ENCODE measurements around the gene FAM89B. TPM values are rescaled to one million over a fixed set of nuclear protein-coding genes. Genes with fewer than 3 reads are reported as not detected.
"Not testable (repeated sequence)": the region's sequence is repeated elsewhere in the genome, so short reads cannot be mapped to it uniquely, and the experiment has no call there.

FAM89B gene
- total RNA-seq, 6 donors from 2014 or later: 27.9 to 65.8 (median 45.3) TPM

GRCh38 chr11:65562020-65562419, 10.3 kb upstream of the FAM89B start:
- DNase-seq (no peak), ATAC-seq (ENCODE audit: low FRiP score in 2 of 2) (no peak)
- no peak for TF ChIP-seq CTCF (IDR thresholded peaks at IDR 0.05)
- no peak for TF ChIP-seq EP300 (IDR thresholded peaks at IDR 0.05)
- no peak for TF ChIP-seq POLR2A (IDR thresholded peaks at IDR 0.05)
- TF ChIP-seq POLR2AphosphoS5 (IDR thresholded peaks at IDR 0.05): no peak
- Histone ChIP-seq H3K4me3 (no peak overlapping the region), H3K36me3 (no peaks in the 10 kb centered on the region), H3K9me3 (no peaks in the 10 kb centered on the region), H3K4me1 (peaks cover 31 to 59% (median 46%) of the 10 kb centered on the region in 4 donors), H3K27ac (no peak overlapping the region), H3K27me3 (no peaks in the 10 kb centered on the region)
- WGBS, 2 donors: 91 to 94% methylated on average over 7 of the region's 7 CpGs

GRCh38 chr11:65562788-65563187, 9.6 kb upstream of the FAM89B start:
- 89 to 93% methylated on average over 9 of the region's 9 CpGs for WGBS, 2 donors
- no peak for ATAC-seq (ENCODE audit: low FRiP score in 2 of 2)
- TF ChIP-seq EP300 (IDR thresholded peaks at IDR 0.05): no peak
- TF ChIP-seq POLR2A (IDR thresholded peaks at IDR 0.05): no peak
- TF ChIP-seq CTCF (IDR thresholded peaks at IDR 0.05): no peak
- no peak for TF ChIP-seq POLR2AphosphoS5 (IDR thresholded peaks at IDR 0.05)
- Histone ChIP-seq H3K4me1 (peaks cover 31 to 56% (median 44%) of the 10 kb centered on the region in 4 donors), H3K27ac (no peak overlapping the region), H3K9me3 (no peaks in the 10 kb centered on the region), H3K27me3 (no peaks in the 10 kb centered on the region), H3K4me3 (no peak overlapping the region), H3K36me3 (no peaks in the 10 kb centered on the region)
- DNase-seq: no peak

- Histone ChIP-seq H3K9me3 (no peaks in the 10 kb centered on the region), H3K36me3 (no peaks in the 10 kb centered on the region), H3K4me1 (peaks cover 36 to 59% (median 46%) of the 10 kb centered on the region in 4 donors), H3K27me3 (no peaks in the 10 kb centered on the region), H3K27ac (no peak overlapping the region), H3K4me3 (no peak overlapping the region)
- TF ChIP-seq CTCF (IDR thresholded peaks at IDR 0.05) (no peak), EP300 (IDR thresholded peaks at IDR 0.05) (no peak), POLR2A (IDR thresholded peaks at IDR 0.05) (no peak), POLR2AphosphoS5 (IDR thresholded peaks at IDR 0.05) (no peak)
- DNase-seq: no peak
- no peak for ATAC-seq (ENCODE audit: low FRiP score in 2 of 2)
- 91 to 98% methylated on average over 4 of the region's 4 CpGs for whole genome bisulfite sequencing, 2 donors
These were observed 8.7 kb upstream of the FAM89B start for GRCh38 chr11:65563601-65564000.

GRCh38 chr11:65564879-65565559, 7.3 kb upstream of the FAM89B start:
- H3K9me3 ChIP-seq; DNase-seq; H3K36me3 ChIP-seq; H3K4me3 ChIP-seq; ATAC-seq (ENCODE audit: low FRiP score in 2 of 2); H3K27me3 ChIP-seq: not testable (repeated sequence)
- 80 to 84% methylated on average over 11 to 12 of the region's 12 CpGs for whole genome bisulfite sequencing, 2 donors
- Histone ChIP-seq H3K27ac (peak overlapping the region; percentile 10 to 73 (median 48)), H3K4me1 (peaks cover 30 to 56% (median 43%) of the 10 kb centered on the region in 4 donors)

- peak overlapping the region; percentile 10 to 73 (median 61) for H3K27ac ChIP-seq
- peaks cover 24 to 51% (median 41%) of the 10 kb centered on the region in 4 donors for H3K4me1 ChIP-seq
- no peaks in the 10 kb centered on the region for H3K36me3 ChIP-seq
- 64 to 78% methylated on average over 6 to 7 of the region's 7 CpGs for WGBS, 2 donors
- ATAC-seq (ENCODE audit: low FRiP score in 2 of 2) (no peak), DNase-seq (peak in 1 of 2 donors; percentile 71)
- H3K4me3 ChIP-seq: no peak overlapping the region
- no peak for TF ChIP-seq POLR2AphosphoS5 (IDR thresholded peaks at IDR 0.05)
- no peak for TF ChIP-seq POLR2A (IDR thresholded peaks at IDR 0.05)
- no peak for TF ChIP-seq CTCF (IDR thresholded peaks at IDR 0.05)
- no peak for TF ChIP-seq EP300 (IDR thresholded peaks at IDR 0.05)
- no peaks in the 10 kb centered on the region for H3K27me3 ChIP-seq
- H3K9me3 ChIP-seq: no peaks in the 10 kb centered on the region
These were observed 6.5 kb upstream of the FAM89B start for GRCh38 chr11:65565624-65566453.
